ENCODE data around the gene DNAH11.

DNAH11 gene

DNA sequence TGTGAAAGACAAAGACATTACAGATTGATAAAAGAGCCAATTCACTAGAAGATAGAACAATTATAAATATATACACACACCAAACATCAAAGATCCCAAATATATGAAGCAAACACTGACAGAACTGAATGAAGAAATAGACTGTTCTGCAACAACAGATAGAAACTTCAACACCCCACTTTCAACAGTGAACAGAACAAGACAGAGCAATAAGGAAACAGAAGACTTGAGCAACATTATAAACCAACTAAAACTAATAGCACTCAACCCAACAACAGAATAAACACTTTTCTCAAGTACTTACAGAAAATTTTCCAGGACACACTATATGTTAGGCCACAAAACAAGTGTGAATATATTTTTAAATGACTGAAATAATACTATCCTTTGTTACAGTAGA, 392.0 kb downstream of the DNAH11 start:
- DNase-seq (ENCODE audit: low spot score): no peak

- DNase-seq (ENCODE audit: low spot score): no peak
Observed at GRCh38 chr7:21938463-21938862, 395.6 kb downstream of the DNAH11 start.

DNA sequence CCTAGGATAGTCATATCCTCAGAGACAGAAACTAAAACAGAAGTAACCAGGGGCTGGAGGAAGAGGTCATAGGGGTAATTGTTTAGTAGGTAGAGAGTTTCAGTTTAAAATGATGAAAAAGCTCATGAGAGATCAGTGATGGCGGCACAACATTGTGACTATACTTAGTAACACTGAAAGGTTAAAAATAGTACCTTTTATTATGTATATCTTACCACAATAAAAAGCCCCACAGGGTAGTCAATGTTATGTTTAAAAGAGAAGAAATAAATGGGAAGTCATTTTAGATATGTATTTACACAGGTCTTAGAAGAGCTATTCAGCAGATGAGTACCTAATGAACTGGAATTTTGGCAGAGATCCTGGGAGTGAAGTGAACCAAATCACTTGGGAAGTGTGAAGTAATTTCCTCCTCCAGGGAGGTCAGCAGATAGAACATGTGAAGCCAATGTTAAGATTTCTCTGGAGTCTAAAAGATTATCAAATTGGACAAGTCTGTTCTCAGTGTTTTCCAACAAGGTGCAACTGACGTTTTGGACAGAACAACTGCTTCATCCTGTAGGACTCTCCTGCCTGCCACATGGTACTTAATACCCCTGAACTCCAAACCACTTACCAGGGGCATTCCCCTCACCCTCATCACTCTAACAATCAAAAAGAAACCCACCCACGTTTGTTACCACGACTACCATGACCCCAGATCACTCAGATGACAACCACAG, 396.5 kb downstream of the DNAH11 start:
- DNase-seq (ENCODE audit: low spot score): no peak

DNA sequence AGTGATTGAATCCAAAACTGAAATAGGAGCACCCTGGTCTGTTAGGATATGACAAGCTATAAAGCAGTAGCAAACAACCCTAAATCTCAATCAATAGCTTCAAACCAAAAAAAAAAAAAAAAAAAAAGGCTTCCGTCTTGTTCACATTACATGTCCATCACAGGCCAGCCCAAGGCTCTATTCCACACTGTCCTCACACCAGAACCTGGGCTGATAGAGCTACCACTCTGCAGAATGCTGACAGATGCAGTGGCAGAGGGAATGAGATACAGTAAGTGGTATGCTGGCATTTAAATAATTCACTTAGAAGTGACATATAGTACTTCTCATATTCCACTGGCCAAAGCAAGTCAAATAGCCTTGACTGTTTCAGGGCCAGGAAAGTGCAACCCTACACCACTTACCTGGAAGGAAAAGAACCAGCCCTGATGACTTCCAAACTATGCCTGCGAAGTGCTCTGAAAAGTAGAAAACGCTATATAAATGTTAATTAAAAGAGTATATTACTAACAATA, 397.1 kb downstream of the DNAH11 start:
- DNase-seq (ENCODE audit: low spot score): no peak

- DNase-seq (ENCODE audit: low spot score): peak; percentile 77
Observed at GRCh38 chr7:21941611-21942141, 398.8 kb downstream of the DNAH11 start.

DNA sequence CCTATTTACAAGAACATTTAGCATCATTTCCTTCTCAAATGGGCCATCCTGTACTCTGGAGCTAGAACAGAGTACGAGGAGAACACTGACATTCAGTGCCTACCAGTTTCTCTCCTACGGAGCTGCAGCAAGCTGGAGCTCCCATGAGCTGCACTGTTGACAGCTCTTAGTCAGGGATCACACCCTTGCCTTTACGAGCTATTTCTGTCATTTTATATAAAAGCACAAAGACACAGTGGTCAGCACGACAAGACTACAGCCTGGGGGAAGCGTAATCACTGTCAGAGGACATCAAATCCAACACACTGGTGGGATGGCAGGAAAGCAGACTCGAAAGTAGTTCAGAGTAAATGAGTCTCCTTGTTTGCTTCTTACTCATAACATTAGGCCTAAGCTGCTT, 400.1 kb downstream of the DNAH11 start:
- DNase-seq (ENCODE audit: low spot score): no peak

DNA sequence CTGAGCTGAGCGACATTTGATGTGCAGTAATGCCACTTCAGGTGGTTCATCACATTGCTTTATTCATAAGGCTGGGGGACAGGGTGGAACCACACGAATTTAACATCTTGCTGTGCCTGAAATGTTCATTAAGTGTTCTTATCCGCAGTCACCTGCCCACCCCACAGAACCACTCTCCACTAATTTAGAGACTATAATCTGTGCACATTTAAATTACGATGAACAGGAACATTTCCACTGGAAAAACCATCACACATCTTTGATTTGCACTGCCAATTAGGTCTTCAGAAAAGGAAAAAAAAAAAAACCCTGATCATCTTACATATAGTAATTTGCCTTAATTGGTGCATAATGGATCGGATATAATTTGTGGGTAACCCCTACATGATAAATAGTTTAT, 400.6 kb downstream of the DNAH11 start:
- DNase-seq (ENCODE audit: low spot score): no peak

- DNase-seq (ENCODE audit: low spot score): peak; percentile 61
Observed at GRCh38 chr7:21944616-21945453, 402.0 kb downstream of the DNAH11 start.

GRCh38 chr7:21945454-21946221, 402.8 kb downstream of the DNAH11 start, which contains the start of gene CDCA7L:
TSS of gene CDCA7L (minus strand) at chr7:21945899. CDS start at chr7:21945804, 95 bp downstream.
- peak; percentile 91 for DNase-seq (ENCODE audit: low spot score)

DNA sequence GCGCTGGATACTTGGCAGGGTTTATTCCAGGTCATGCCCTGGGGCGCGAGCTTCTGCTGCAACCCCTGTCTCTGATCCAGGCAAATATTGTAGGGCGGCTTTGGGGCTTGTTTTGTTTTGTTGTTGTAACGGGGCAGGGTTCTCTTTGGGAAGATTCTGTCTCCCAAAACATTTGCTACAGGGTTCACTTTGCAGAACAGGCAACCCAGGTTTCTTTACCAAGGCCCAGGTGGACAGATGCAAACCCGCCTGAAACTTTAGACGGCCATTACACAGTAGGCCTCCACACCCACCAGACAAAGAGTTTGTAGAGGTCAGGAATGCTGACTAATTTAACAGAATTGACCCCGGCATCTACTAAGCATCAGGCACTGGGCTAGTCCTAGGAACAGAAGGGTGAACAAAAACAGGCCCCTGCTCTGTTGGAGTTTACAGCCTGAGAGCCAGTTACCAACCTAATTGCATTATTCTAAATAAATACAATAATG, 403.4 kb downstream of the DNAH11 start:
- no peak for DNase-seq (ENCODE audit: low spot score)

DNA sequence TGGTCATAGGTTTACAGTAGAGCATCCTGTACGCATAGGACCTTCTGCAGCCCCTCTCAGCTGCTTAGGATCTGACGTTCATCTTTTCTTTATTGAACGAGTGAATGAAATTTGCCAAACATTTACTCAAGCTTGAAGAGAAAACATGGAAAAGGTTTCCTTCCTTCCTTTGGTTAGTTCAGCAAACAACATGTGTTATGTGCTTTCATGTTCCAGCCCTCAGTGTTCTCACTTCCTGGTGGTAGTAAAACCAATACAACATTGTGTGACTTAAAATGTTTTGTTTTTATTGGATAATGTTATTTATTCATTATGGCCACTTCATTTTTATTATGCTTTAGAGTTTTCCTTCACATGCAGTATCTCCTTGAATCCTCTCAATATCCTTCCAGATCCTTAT, 404.2 kb downstream of the DNAH11 start:
- DNase-seq (ENCODE audit: low spot score): no peak

- no peak for DNase-seq (ENCODE audit: low spot score)
Observed at GRCh38 chr7:21947946-21948345, 405.1 kb downstream of the DNAH11 start.

DNA sequence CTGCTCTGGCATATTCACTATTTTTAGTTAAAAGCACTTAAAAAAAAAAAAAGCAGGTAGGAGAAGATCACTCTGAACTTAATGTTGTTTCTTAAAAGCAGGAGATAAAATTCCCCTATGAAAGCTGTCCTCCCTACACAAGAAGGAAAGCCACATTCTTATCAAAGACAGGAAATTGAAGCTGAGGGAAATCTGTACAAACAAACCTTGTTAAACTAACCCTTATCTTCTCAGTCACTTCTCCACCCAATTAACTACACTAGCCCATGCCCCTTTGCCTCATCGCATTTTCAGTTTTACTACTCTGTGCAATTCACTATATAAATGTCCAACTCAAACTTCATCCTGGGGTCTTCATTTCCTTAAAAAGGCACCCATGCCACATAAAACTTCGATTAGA, 405.5 kb downstream of the DNAH11 start:
- no peak for DNase-seq (ENCODE audit: low spot score)

DNA sequence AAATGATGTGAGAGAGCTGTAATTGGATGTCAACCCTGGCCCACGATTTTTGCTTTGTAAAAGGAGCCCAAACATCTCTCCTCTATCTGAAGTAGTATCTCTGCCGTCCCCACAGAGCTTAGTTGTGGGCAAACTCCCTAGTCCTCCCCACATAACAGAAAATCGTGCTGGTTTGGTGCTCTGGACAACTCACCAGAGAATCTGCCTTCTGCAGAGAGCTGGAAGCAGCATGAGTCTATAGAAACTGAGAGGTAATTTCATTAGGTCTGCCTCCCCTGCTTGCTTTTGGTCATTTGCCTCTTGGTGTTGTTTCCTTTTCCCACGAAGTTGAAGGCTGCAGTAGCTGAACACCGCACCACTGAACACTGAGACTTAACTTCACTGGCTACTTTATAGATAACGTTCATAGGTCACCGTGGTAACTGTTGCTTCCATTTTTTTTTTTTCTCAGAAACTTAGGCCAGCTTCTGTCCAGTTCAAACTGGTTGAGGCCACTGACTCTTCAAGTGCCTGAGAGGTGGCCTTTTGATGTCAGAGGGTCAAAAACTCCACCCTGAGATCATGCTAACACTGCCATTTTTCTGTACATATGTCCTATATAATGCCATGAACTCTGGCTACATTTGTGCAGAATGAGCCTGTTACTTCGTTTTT, 406.2 kb downstream of the DNAH11 start:
- no peak for DNase-seq (ENCODE audit: low spot score)

All from germinal center (tissue), 1 donor.